Gastroesophageal sphincter (tissue), 4 donors: Measurements from ENCODE around the gene UBL3. TPM values are rescaled to one million over a fixed set of nuclear protein-coding genes. Genes with fewer than 3 reads are reported as not detected.

Source experiments
- ATAC-seq: fragments of 150-250 bp; one replicate; pipeline ENCODE4 v1.9.1; 2016; ENCODE audit warnings: mild to moderate bottlenecking, moderate library complexity
- H3K27ac ChIP-seq, 4 donors: fragments of 200-600 bp; sonication (generic) in 3 of 4; 1 replicate in 3 of 4; 2 replicates in 1 of 4; pipeline ENCODE4 v1.5.1; 2016 to 2019
- H3K27me3 ChIP-seq: fragments of 200-600 bp; sonication (generic); one replicate; pipeline ENCODE4 v1.5.1; 2019
- H3K36me3 ChIP-seq, 2 donors: fragments of 200-600 bp; sonication (generic); one replicate each; pipeline ENCODE4 v1.5.1; 2019; ENCODE audit warnings: control low read depth in 1 of 2
- H3K4me1 ChIP-seq, 3 donors: fragments of 200-600 bp; sonication (generic); 1 replicate in 2 of 3; 2 replicates in 1 of 3; pipeline ENCODE4 v1.5.1; 2016 to 2019; ENCODE audit warnings: control low read depth in 2 of 3
- H3K4me3 ChIP-seq, 2 donors: fragments of 200-600 bp; sonication (generic); one replicate each; pipeline ENCODE4 v1.5.1; 2019; ENCODE audit warnings: mild to moderate bottlenecking in 1 of 2, moderate library complexity in 1 of 2
- H3K9me3 ChIP-seq, 3 donors: fragments of 200-600 bp; sonication (generic); one replicate each; pipeline ENCODE4 v1.5.1; 2017 to 2019; ENCODE audit warnings: control low read depth in 2 of 3
- CTCF ChIP-seq, 4 experiments: fragments of 200-600 bp in 2 of 4; fragments of 450-650 bp in 2 of 4; sonication (generic) in 1 of 4; IDR thresholded peaks; one replicate each; pipeline ENCODE4 v1.5.1; 2017 to 2019; ENCODE audit warnings: antibody characterized with exemption in 4 of 4, mild to moderate bottlenecking in 2 of 4, moderate library complexity in 2 of 4
- EP300 ChIP-seq: sonication (generic); formaldehyde crosslinking; IDR thresholded peaks from one replicate; pipeline ENCODE4 v1.6.1; 2017; ENCODE audit warnings: antibody characterized with exemption, mild to moderate bottlenecking
- POLR2A ChIP-seq, 2 donors: fragments of 450-650 bp; IDR thresholded peaks; one replicate each; pipeline ENCODE4 v1.6.1; 2017; ENCODE audit warnings: antibody characterized with exemption in 2 of 2, mild to moderate bottlenecking in 2 of 2, moderate library complexity in 1 of 2
- POLR2AphosphoS5 ChIP-seq: sonication (generic); formaldehyde crosslinking; IDR thresholded peaks from one replicate; pipeline ENCODE4 v1.6.1; 2017; ENCODE audit warnings: antibody characterized with exemption
- WGBS, 2 donors: methylation state at CpG; one replicate each; pipeline ENCODE4 v1.1.5; 2018; ENCODE audit warnings: low coverage in 1 of 2; 5-methylcytosine and 5-hydroxymethylcytosine counted together
- total RNA-seq, 4 donors: library from RNA; depleted of rRNA; stranded (reverse); fragments of >200 nt; gene quantifications; one replicate each; pipeline ENCODE4 v1.1.0, GENCODE V29; 2016

The UBL3 gene
- total RNA-seq, 4 donors from 2014 or later = 36.7 to 46.7 (median 38.6) TPM

- no peaks in the 10 kb centered on the region for H3K36me3 ChIP-seq
- no peak overlapping the region for H3K27ac ChIP-seq
- H3K4me1 ChIP-seq = peaks cover 0 to 8% (median 0%) of the 10 kb centered on the region in 3 donors
- 45 to 56% methylated on average over 2 of the region's 2 CpGs for WGBS, 2 donors
- no peak for ATAC-seq
- TF ChIP-seq CTCF (IDR thresholded peaks at IDR 0.05) (no peak), EP300 (no peak), POLR2AphosphoS5 (no peak), POLR2A (IDR thresholded peaks at IDR 0.05) (no peak)
- H3K9me3 ChIP-seq = no peaks in the 10 kb centered on the region
- no peaks in the 10 kb centered on the region for H3K27me3 ChIP-seq
- no peak overlapping the region for H3K4me3 ChIP-seq
Observed at GRCh38 chr13:29756506-29756905, 93.9 kb downstream of the UBL3 start.

DNA sequence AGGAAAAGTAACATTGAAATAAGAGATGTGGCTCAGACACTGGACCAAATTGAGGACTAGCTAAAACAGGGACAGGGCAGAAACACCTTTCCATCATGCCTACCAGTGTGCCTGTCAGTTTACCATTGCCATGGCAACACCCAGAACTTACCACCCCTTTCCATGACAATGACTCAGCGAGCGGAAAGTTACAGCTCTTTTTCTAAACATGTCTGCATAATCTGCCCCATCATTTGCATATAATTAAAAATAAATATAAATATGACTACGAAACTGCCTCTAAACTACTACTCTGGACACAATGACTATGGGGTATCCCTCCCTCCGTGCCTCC lies 96.0 kb downstream of the UBL3 start:
- Histone ChIP-seq H3K9me3 (no peaks in the 10 kb centered on the region), H3K4me1 (peaks cover 0 to 8% (median 0%) of the 10 kb centered on the region in 3 donors), H3K27me3 (no peaks in the 10 kb centered on the region), H3K36me3 (no peaks in the 10 kb centered on the region), H3K4me3 (no peak overlapping the region), H3K27ac (no peak overlapping the region)
- ATAC-seq = no peak
- TF ChIP-seq EP300 = no peak
- no peak for TF ChIP-seq CTCF (IDR thresholded peaks at IDR 0.05)
- no peak for TF ChIP-seq POLR2A (IDR thresholded peaks at IDR 0.05)
- no peak for TF ChIP-seq POLR2AphosphoS5
- 88 to 92% methylated on average over 3 to 4 of the region's 4 CpGs for WGBS, 2 donors

DNA sequence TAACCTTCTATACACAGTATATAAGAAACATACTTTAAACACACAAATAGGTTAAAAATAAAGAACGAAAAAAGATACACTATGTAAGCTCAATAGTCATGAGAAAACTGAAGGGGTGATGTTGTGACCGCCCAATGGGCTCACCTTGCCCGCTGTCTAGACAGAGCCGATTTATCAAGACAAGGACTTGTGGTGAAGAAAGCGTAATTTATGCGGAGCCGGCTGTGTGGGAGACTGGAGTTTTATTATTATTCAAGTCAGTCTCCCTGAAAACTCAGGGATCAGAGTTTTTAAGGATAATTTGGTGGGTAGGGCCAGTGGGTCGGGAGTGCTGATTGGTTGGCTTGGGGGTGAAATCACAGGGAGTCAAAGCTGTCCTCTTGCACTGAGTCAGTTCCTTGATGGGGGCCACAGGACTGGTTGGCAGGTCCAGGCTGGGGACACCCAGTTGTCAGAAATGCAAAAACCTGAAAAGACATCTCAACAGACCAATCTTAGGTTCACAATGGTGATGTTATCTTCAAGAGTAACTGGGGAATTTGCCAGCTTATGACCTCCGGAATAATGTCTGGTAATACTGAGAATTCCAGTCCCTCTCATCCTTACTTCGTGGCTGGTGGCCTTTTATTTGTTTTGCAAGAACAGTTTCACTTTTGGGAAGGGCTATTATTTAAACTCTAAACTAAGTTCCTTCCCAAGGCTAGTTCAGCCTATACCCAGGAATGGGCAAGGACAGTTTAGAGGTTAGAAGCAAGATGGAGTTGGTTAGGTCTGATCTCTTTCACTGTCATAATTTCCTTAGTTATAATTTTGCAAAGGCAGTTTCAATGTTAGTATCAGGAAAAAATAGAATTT lies 96.6 kb downstream of the UBL3 start:
- no peak for ATAC-seq
- Histone ChIP-seq H3K4me1 (peaks cover 0 to 8% (median 0%) of the 10 kb centered on the region in 3 donors), H3K36me3 (no peaks in the 10 kb centered on the region), H3K27ac (no peak overlapping the region), H3K9me3 (no peaks in the 10 kb centered on the region), H3K4me3 (no peak overlapping the region), H3K27me3 (no peaks in the 10 kb centered on the region)
- TF ChIP-seq EP300 (no peak), POLR2A (IDR thresholded peaks at IDR 0.05) (no peak), CTCF (IDR thresholded peaks at IDR 0.05) (no peak), POLR2AphosphoS5 (no peak)
- WGBS, 2 donors = 71 to 82% methylated on average over 5 to 10 of the region's 10 CpGs

DNA sequence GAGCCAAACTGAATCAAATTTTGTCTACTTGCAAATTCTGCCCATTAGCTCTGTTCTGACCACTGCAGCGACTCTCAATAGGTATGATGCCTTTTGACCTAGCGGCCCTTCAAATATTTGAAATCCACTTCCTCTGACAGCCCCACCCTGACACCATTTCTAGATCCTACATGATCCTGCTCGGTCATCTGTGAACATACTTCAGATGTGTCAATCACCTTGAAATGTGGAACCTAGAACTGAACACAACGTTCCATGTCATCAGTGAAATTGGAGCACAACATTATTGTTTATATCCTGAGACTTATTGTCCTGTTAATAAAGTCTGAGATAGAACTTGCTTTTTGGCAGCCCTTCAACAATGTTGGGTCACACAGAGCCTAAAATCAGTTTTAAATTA lies 98.2 kb downstream of the UBL3 start:
- Histone ChIP-seq H3K4me1 (peaks cover 0 to 8% (median 0%) of the 10 kb centered on the region in 3 donors), H3K9me3 (no peaks in the 10 kb centered on the region), H3K27ac (no peak overlapping the region), H3K36me3 (no peaks in the 10 kb centered on the region), H3K27me3 (no peaks in the 10 kb centered on the region), H3K4me3 (no peak overlapping the region)
- ATAC-seq = no peak
- WGBS, 2 donors = 89 to 92% methylated on average over 2 to 4 of the region's 4 CpGs
- TF ChIP-seq POLR2AphosphoS5 = no peak
- no peak for TF ChIP-seq CTCF (IDR thresholded peaks at IDR 0.05)
- no peak for TF ChIP-seq EP300
- no peak for TF ChIP-seq POLR2A (IDR thresholded peaks at IDR 0.05)

DNA sequence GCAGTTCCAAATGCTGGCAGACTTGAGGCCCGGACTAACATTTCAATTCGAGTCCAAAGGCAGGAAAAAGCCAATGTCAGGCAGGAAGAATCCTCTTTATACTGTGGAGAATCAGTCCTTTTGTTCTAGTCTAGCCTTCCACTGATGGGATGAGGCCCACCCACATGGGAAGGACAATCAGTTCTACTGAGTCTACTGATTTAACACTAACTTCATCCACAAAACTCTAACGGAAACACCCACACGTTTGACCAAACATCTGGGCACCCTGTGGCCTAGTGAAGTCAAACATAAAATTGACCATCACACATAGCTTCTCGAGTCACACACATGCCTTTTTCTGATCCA lies 100.3 kb downstream of the UBL3 start:
- Histone ChIP-seq H3K4me3 (no peak overlapping the region), H3K27ac (no peak overlapping the region), H3K9me3 (no peaks in the 10 kb centered on the region), H3K4me1 (no peaks in the 10 kb centered on the region), H3K36me3 (no peaks in the 10 kb centered on the region), H3K27me3 (no peaks in the 10 kb centered on the region)
- WGBS, 2 donors = 48% methylated on average over 3 of the region's 5 CpGs; no CpG with 5 or more reads in 1 of the 2 donors
- TF ChIP-seq POLR2A (IDR thresholded peaks at IDR 0.05) (no peak), CTCF (IDR thresholded peaks at IDR 0.05) (no peak), EP300 (no peak), POLR2AphosphoS5 (no peak)
- no peak for ATAC-seq
